Ovary (tissue), 9 donors: ENCODE measurements around the gene SYNDIG1. TPM values are rescaled to one million over a fixed set of nuclear protein-coding genes. Genes with fewer than 3 reads are reported as not detected.

Source experiments
- DNase-seq, 5 donors: peaks; one replicate each; pipeline ENCODE4 v3.0.0-alpha.2; 2019 to 2020
- H3K27ac ChIP-seq, 2 donors: fragments of 200-600 bp; one replicate each; pipeline versions ENCODE4 v1.5.1 to v1.8.0; 2019 to 2022
- H3K27me3 ChIP-seq: fragments of 200-600 bp; one replicate; pipeline ENCODE4 v1.8.0; 2022
- H3K36me3 ChIP-seq: fragments of 200-600 bp; sonication (generic); one replicate; pipeline ENCODE4 v1.5.1; 2019
- H3K4me1 ChIP-seq: one replicate; pipeline ENCODE4 v1.8.1; 2013; ENCODE audit warnings: mild to moderate bottlenecking, moderate library complexity; ENCODE audit not compliant: insufficient read depth
- H3K4me3 ChIP-seq: fragments of 200-600 bp; sonication (generic); one replicate; pipeline ENCODE4 v1.5.1; 2017
- H3K9me3 ChIP-seq, 2 donors: fragments of 200-600 bp in 1 of 2; sonication (generic) in 1 of 2; one replicate each; pipeline versions ENCODE4 v1.5.1 to v1.8.1; 2013 to 2019; ENCODE audit warnings: mild to moderate bottlenecking in 1 of 2, moderate library complexity in 1 of 2
- CTCF ChIP-seq, 3 donors: fragments of 450-650 bp in 2 of 3; fragments of 200-600 bp in 1 of 3; IDR thresholded peaks; one replicate each; pipeline versions ENCODE4 v1.5.1 to v1.8.0; 2016 to 2022; ENCODE audit warnings: antibody characterized with exemption in 3 of 3, mild to moderate bottlenecking in 1 of 3
- EP300 ChIP-seq: sonication (generic); formaldehyde crosslinking; IDR thresholded peaks from one replicate; pipeline ENCODE4 v1.6.1; 2017; ENCODE audit warnings: antibody characterized with exemption
- POLR2A ChIP-seq: fragments of 450-650 bp; IDR thresholded peaks from one replicate; pipeline ENCODE4 v1.6.1; 2017; ENCODE audit warnings: antibody characterized with exemption, mild to moderate bottlenecking, moderate library complexity
- WGBS, 3 donors: extraction: QIAGEN DNeasy Blood & Tissue Kit in 1 of 3; methylation state at CpG; one replicate each; pipeline versions ENCODE4 v1.1.5 to v1.1.7; 2013 to 2017; 5-methylcytosine and 5-hydroxymethylcytosine counted together
- intact Hi-C, 4 donors: fragments of 100-400 bp; cut with DNase I; formaldehyde crosslinking; loops; one replicate each; pipeline versions ENCODE4 v1.11.0 to v1.15.1; 2022 to 2023
- polyA plus RNA-seq, 2 donors: library from polyadenylated mRNA; stranded (reverse); fragments of 200-250 nt in 1 of 2; fragments of 350-450 nt in 1 of 2; fragmentation: Illumina TruSeq in 1 of 2; extraction: RNeasy Lipid Tissue Mini Kit (QIAGEN cat#74804) in 1 of 2; gene quantifications; one replicate each; pipeline ENCODE4 v1.2.3, GENCODE V29; 2013 to 2014
- total RNA-seq, 7 donors: library from RNA; depleted of rRNA in 2 of 7; stranded (reverse); fragments of >200 nt in 2 of 7; fragmentation: NEBNext Ultra II Directional in 3 of 7; extraction: Animal tissue kit (Norgen Biotek cat#: 25700) in 3 of 7; gene quantifications; one replicate each; pipeline versions ENCODE4 v1.1.0 to v1.2.4, GENCODE V29; 2016 to 2023
- donor health status: DM: no; HTN: no; CAD: no; lungs with moderate emphysema.
- donor health status: DM: no; HTN: no; CAD: no.
- donor health status: Bipolar disorder and iron deficiency.
- donor health status: DM: yes; HTN: yes; CAD: no.
- donor health status: DM: no; HTN: no; CAD: no.
- donor health status: DM: yes; HTN: yes; CAD: no.

The SYNDIG1 gene
- total and polyA plus RNA-seq, 9 donors, result 0.10 to 6.8 (median 1.1) TPM; not detected in 1

- no peaks in the 10 kb centered on the region for H3K9me3 ChIP-seq
- no peak overlapping the region for H3K4me3 ChIP-seq
- H3K4me1 ChIP-seq, result no peaks in the 10 kb centered on the region
- no peak overlapping the region for H3K27ac ChIP-seq
- H3K27me3 ChIP-seq, result no peaks in the 10 kb centered on the region
- TF ChIP-seq CTCF (IDR thresholded peaks at IDR 0.05) (no peak), POLR2A (no peak), EP300 (no peak)
- intact Hi-C loops, result no loop called here
- 74 to 98% (median 89%) methylated on average over 6 of the region's 6 CpGs for WGBS, 3 donors
- DNase-seq, result no peak
- H3K36me3 ChIP-seq, result no peaks in the 10 kb centered on the region
Measured at GRCh38 chr20:24586523-24586840, 117.1 kb downstream of the SYNDIG1 start.

- H3K4me1 ChIP-seq, result no peaks in the 10 kb centered on the region
- no peak for TF ChIP-seq CTCF (IDR thresholded peaks at IDR 0.05)
- no peak for TF ChIP-seq POLR2A
- no peak for TF ChIP-seq EP300
- WGBS, 3 donors, result 63 to 77% (median 67%) methylated on average over 12 of the region's 12 CpGs
Measured at GRCh38 chr20:24587384-24588046, 118.1 kb downstream of the SYNDIG1 start.

GRCh38 chr20:24588047-24588635 is 118.7 kb downstream of the SYNDIG1 start:
- DNase-seq, result no peak
- H3K4me3 ChIP-seq, result no peak overlapping the region
- WGBS, 3 donors, result 83 to 92% (median 86%) methylated on average over 6 of the region's 6 CpGs
- intact Hi-C loops, result no loop called here
- H3K4me1 ChIP-seq, result no peaks in the 10 kb centered on the region
- TF ChIP-seq POLR2A (no peak), CTCF (IDR thresholded peaks at IDR 0.05) (no peak), EP300 (no peak)
- H3K27ac ChIP-seq, result no peak overlapping the region
- no peaks in the 10 kb centered on the region for H3K9me3 ChIP-seq
- no peaks in the 10 kb centered on the region for H3K27me3 ChIP-seq
- H3K36me3 ChIP-seq, result no peaks in the 10 kb centered on the region

More at GRCh38 chr20:24587384-24588046, 118.1 kb downstream of the SYNDIG1 start:
- Histone ChIP-seq H3K27me3 (no peaks in the 10 kb centered on the region), H3K36me3 (no peaks in the 10 kb centered on the region), H3K4me3 (no peak overlapping the region), H3K9me3 (no peaks in the 10 kb centered on the region), H3K27ac (no peak overlapping the region)
- DNase-seq, result no peak
- intact Hi-C loops, result no loop called here

- no peaks in the 10 kb centered on the region for H3K27me3 ChIP-seq
- no peaks in the 10 kb centered on the region for H3K4me1 ChIP-seq
- intact Hi-C loops, result no loop called here
- H3K9me3 ChIP-seq, result no peaks in the 10 kb centered on the region
- DNase-seq, result no peak
- no peak overlapping the region for H3K4me3 ChIP-seq
- WGBS, 3 donors, result 94 to 96% (median 94%) methylated on average over 4 of the region's 4 CpGs
- H3K27ac ChIP-seq, result no peak overlapping the region
- no peaks in the 10 kb centered on the region for H3K36me3 ChIP-seq
- TF ChIP-seq CTCF (IDR thresholded peaks at IDR 0.05) (no peak), EP300 (no peak), POLR2A (no peak)
Measured at GRCh38 chr20:24588725-24589340, 119.4 kb downstream of the SYNDIG1 start.
